ENCODE measurements around the gene MRPL55.

DNA sequence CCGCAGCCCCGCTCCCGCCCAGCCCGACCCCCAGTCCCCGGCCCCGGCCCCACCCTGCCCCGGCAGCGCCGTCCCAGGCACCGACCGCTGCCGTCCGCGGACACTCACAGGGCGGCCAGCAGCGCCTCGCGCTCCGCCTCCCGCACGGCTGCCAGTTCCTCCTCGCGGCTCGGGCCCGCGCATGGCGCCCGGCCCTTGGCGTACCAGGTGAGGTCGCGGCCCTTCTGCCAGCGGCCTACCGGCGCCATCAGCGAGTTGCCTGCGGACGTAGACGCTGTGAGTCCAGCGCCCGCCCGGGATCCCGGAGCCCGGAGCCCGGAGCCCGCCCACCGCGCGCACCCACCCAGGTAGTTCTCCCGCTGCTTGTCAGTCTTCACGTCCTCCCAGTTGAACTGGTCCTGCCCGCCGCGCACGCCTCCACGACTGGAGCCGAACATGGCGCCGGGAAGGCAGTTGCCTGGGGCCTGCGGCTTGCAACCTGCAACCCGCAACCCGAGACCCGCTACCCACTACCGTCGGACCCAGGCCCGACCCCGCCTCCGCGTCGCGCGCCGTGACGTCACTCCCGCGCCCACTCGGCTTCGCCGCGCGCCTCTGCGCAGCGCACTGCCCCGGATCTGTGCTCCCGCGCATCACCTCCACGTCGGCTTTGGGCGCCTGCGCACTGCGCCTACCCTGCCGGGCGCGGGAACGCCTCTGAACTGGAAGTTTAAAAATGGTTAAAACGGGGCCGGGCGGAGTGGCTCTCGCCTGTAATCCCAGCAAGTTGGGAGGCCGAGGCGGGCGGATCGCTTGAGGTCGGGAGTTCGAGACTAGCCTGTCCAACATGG lies 6.1 kb downstream of the MRPL55 start, which contains the start of gene C1orf35:
- TF ChIP-seq EZH2 (IDR thresholded peaks at IDR 0.05; ENCODE audit: insufficient read depth, poor library complexity, severe bottlenecking) (no peak), EZH2phosphoT487 (IDR thresholded peaks at IDR 0.05; ENCODE audit: insufficient read depth, low read depth) (no peak)
